Type B pancreatic cell (in vitro differentiated cells): ENCODE measurements around the gene SDCCAG8. TPM values are rescaled to one million over a fixed set of nuclear protein-coding genes. Genes with fewer than 3 reads are reported as not detected.

Experiments
- DNase-seq: peaks from one replicate; pipeline ENCODE4 v3.0.0; 2021; ENCODE audit warnings: mixed read lengths; ENCODE audit not compliant: unreplicated experiment; ENCODE audit errors: extremely low spot score
- H3K27ac Mint-ChIP-seq: 2 replicates; pipeline ENCODE4 v1.8.0; 2021; ENCODE audit warnings: mild to moderate bottlenecking, mixed read lengths
- H3K27me3 Mint-ChIP-seq: 2 replicates; pipeline ENCODE4 v1.8.0; 2021; ENCODE audit warnings: mixed read lengths
- H3K36me3 Mint-ChIP-seq: 2 replicates; pipeline ENCODE4 v1.8.0; 2021; ENCODE audit warnings: mixed read lengths
- H3K4me1 Mint-ChIP-seq: one replicate; pipeline ENCODE4 v1.8.0; 2021; ENCODE audit warnings: mixed read lengths; ENCODE audit not compliant: unreplicated experiment
- H3K4me3 Mint-ChIP-seq: 2 replicates; pipeline ENCODE4 v1.8.0; 2021; ENCODE audit warnings: mild to moderate bottlenecking, mixed read lengths
- H3K9me3 Mint-ChIP-seq: 2 replicates; pipeline ENCODE4 v1.8.0; 2021; ENCODE audit warnings: mixed read lengths
- total RNA-seq: library from RNA; stranded (reverse); gene quantifications from 2 replicates; pipeline ENCODE4 v1.2.1, GENCODE V29; 2021; ENCODE audit warnings: low replicate concordance
- TF ChIP-seq, protein P1 (sequence below): fragments of 200-600 bp; sonication (generic); conservative IDR thresholded peaks from 2 replicates; pipeline ENCODE4 v1.5.0; 2021; ENCODE audit warnings: antibody characterized with exemption, mild to moderate bottlenecking

SDCCAG8 gene
- total RNA-seq, 1 donor from 2014 or later: 26.0 TPM

DNA sequence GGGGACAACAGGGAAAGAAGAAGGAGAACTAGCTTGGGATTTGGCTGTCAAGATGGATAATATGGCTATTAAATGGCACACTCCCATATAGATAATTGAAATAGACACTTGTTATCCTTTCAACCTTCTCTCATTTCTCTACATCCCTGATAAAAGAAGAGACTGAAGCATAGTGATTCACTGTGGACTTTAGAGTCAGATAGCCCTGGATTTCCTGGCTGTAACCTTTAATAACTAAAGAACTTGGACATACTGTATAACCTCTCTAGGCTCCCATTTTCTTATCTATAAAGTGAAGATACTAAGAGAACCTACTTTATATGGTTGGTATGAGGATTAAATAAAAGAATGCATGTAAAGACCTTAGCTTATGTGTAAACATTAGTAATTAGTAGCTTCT is 152.6 kb downstream of the SDCCAG8 start:
- H3K9me3 Mint-ChIP-seq: no peaks in the 10 kb centered on the region
- TF ChIP-seq, protein P1, sequence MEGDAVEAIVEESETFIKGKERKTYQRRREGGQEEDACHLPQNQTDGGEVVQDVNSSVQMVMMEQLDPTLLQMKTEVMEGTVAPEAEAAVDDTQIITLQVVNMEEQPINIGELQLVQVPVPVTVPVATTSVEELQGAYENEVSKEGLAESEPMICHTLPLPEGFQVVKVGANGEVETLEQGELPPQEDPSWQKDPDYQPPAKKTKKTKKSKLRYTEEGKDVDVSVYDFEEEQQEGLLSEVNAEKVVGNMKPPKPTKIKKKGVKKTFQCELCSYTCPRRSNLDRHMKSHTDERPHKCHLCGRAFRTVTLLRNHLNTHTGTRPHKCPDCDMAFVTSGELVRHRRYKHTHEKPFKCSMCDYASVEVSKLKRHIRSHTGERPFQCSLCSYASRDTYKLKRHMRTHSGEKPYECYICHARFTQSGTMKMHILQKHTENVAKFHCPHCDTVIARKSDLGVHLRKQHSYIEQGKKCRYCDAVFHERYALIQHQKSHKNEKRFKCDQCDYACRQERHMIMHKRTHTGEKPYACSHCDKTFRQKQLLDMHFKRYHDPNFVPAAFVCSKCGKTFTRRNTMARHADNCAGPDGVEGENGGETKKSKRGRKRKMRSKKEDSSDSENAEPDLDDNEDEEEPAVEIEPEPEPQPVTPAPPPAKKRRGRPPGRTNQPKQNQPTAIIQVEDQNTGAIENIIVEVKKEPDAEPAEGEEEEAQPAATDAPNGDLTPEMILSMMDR: no peak
- no peak overlapping the region for H3K27ac Mint-ChIP-seq
- DNase-seq: no peak
- H3K4me3 Mint-ChIP-seq: no peak overlapping the region
- no peaks in the 10 kb centered on the region for H3K27me3 Mint-ChIP-seq
- H3K4me1 Mint-ChIP-seq: peaks cover 5% of the 10 kb centered on the region
- H3K36me3 Mint-ChIP-seq: peaks cover 5% of the 10 kb centered on the region

- peaks cover 5% of the 10 kb centered on the region for H3K36me3 Mint-ChIP-seq
- no peak for DNase-seq
- TF ChIP-seq, protein P1: peak; percentile 31
- H3K9me3 Mint-ChIP-seq: no peaks in the 10 kb centered on the region
- no peak overlapping the region for H3K27ac Mint-ChIP-seq
- H3K4me3 Mint-ChIP-seq: no peak overlapping the region
- H3K4me1 Mint-ChIP-seq: peaks cover 5% of the 10 kb centered on the region
- H3K27me3 Mint-ChIP-seq: no peaks in the 10 kb centered on the region
These were observed 153.4 kb downstream of the SDCCAG8 start for GRCh38 chr1:243409284-243409683.

GRCh38 chr1:243411472-243411871 is 155.6 kb downstream of the SDCCAG8 start:
- no peaks in the 10 kb centered on the region for H3K27me3 Mint-ChIP-seq
- H3K36me3 Mint-ChIP-seq: peaks cover 5% of the 10 kb centered on the region
- no peak overlapping the region for H3K4me3 Mint-ChIP-seq
- no peaks in the 10 kb centered on the region for H3K9me3 Mint-ChIP-seq
- no peak for DNase-seq
- H3K4me1 Mint-ChIP-seq: peaks cover 5% of the 10 kb centered on the region
- peak overlapping the region; percentile 10 for H3K27ac Mint-ChIP-seq
- TF ChIP-seq, protein P1: no peak

- H3K27me3 Mint-ChIP-seq: no peaks in the 10 kb centered on the region
- H3K4me1 Mint-ChIP-seq: peaks cover 5% of the 10 kb centered on the region
- no peaks in the 10 kb centered on the region for H3K9me3 Mint-ChIP-seq
- no peak for DNase-seq
- H3K4me3 Mint-ChIP-seq: no peak overlapping the region
- H3K27ac Mint-ChIP-seq: no peak overlapping the region
- TF ChIP-seq, protein P1: no peak
- peaks cover 5% of the 10 kb centered on the region for H3K36me3 Mint-ChIP-seq
These were observed 157.8 kb downstream of the SDCCAG8 start for GRCh38 chr1:243413431-243414151.

DNA sequence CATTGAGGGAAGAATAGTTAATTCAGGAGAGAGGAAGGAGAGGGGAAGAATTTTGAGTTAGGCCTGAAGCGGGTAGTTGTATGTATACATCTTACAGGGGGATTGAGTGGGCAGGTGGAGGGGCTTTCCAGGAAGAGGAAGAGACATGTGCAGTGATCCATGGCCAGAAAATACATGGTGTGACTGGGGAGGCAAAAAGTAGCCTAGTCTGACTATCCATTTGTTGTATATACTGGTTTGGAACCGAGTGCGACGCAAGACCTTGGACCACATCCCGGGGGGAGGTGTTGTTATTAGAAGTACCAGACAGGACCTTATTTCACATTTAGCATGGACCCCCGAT is 158.3 kb downstream of the SDCCAG8 start:
- TF ChIP-seq, protein P1: no peak
- no peak for DNase-seq
- Mint-ChIP-seq H3K4me1 (peaks cover 5% of the 10 kb centered on the region), H3K27ac (no peak overlapping the region), H3K4me3 (no peak overlapping the region), H3K36me3 (peaks cover 5% of the 10 kb centered on the region), H3K27me3 (no peaks in the 10 kb centered on the region), H3K9me3 (no peaks in the 10 kb centered on the region)
